COLO668 (cell line): Measurements from ENCODE around the gene ISCA1.

Experiments
- DNase-seq: peaks from one replicate; lab custom pipeline; 2025; ENCODE audit not compliant: unreplicated experiment; lab: John Stamatoyannopoulos, UW

ISCA1 gene

DNA sequence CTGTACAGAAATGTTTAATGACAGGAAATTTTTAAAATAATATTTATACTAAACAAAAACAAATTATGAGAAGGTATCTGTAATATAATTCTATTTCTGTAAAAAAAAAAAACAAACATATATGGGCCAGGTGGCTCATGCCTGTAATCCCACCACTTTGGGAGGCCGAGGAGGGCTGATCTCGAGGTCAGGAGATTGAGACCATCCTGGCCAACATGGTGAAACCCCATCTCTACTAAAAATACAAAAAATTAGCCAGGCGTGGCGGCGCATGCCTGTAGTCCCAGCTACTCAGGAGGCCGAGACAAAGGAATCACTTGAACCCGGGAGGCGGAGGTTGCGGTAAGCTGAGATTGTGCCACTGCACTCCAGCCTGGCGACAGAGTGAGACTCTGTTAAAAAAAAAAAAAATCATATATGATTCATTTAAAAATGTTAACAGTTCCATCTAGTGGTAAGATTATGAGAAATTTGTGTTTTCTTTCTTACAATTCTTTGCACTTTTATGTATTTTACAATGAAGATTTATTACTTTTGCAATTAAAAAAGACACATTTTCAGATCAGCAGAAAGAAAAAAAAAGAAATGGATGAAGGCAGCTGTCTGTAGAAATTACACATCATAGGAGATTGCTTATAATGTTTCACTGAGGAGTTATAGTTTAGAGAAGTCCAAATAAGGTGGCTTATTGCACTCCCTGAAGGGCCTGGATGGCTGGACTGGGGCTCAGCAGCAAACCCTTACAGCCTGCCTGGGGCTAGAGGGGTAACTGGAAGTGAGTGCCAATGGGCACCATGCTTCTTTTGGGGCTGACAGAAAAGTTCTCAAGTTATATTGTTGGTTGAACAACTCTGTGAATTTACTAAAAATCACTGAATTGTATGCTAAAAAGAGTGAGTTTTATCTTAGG lies 43.2 kb downstream of the ISCA1 start:
- no peak for DNase-seq

DNA sequence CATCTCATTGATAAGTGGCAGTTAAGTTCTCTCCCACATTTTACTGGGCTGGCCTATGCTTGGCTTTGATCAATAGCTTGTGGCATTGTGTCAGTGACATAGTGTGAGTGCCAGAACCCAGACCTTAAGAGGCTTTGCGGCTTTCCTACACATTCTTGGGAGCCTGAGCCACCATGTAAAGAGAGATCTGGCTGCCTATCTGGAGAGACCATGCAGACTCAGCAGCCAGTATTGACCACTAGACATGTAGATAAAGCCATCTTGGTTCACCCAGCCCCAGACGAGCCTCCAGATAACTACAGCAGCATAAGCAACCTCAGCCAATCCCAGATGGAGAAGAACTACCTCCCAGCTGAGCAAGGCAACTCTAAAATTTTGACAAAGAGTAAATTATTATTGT lies 51.5 kb downstream of the ISCA1 start:
- no peak for DNase-seq

DNA sequence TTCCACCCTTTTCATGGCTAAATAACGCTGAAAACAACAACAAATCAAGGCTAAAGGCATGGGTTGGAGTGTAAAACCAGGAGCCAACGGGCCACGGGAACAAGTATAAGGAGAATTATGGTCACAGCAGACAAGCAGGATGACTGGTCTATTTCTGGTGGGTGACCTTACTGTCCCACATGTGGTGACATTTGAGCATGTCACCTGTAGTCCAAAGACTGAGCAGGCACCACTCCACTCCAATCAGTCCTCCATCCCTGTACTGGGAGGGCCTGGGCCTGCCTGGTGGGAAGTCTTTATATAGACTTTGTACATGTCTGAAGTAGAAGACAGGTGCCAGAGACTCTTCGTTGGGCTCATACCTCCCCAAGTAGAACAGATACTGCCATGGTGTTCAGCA lies 59.7 kb downstream of the ISCA1 start:
- no peak for DNase-seq

DNA sequence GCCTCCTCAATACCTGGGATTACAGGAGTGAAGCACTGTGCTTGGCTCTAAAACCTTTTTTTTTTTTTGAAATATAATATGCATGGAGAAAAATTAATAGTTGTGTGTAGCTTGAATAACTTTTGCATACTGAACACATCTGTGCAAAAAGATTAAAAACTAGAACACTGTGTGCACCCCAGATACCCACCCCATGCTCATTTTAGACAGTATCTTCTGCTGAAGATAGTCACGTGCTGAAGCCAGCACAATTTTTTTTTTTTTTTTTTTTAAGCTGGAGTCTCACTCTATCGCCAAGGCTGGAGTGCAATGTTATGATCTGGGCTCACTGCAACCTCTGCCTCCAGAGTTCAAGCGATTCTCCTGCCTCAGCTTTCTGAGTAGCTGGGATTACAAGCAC lies 62.7 kb downstream of the ISCA1 start:
- DNase-seq: no peak

DNA sequence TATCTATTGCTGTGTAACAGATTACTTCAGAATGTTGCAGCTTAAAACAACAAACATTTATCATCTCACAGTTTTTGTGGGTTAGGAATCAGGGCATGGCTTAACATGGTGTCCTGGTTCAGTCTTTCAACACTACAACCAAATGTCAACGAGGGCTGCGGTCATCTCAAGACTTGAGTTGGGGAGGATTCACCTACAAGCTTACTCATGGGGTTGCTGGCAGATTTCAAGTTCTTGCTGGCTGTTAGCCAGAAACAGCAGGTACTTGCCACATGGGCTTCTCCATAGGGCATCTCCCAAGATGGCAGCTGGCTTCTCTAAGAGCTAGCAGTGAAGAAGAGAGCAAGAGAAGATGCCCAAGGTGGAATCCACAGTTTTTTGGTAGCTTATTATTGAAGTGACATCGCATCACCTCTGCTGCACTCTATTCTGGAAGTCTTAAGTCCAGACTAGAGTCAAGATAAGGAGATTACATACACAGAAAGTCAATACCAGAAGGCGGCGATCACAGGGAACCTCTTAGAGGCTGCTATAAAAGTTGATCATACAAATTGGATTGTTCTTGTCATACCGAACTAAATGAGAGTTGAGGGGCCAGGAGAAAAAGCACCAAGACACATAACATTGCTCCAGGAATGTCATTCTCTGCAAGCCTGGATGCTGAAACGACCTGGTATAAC lies 65.1 kb downstream of the ISCA1 start:
- no peak for DNase-seq
